Left ventricle myocardium inferior (tissue), 1 donor: ENCODE results near the gene GDPD4. TPM values are rescaled to one million over a fixed set of nuclear protein-coding genes. Genes with fewer than 3 reads are reported as not detected.

Source experiments
- DNase-seq: peaks from one replicate; pipeline ENCODE4 v3.0.0-alpha.2; 2020
- H3K27ac ChIP-seq: fragments of 200-600 bp; replicated peaks from 2 replicates; pipeline ENCODE4 v1.8.0; 2021
- H3K27me3 ChIP-seq: fragments of 200-600 bp; 2 replicates; pipeline ENCODE4 v1.8.0; 2021; ENCODE audit warnings: low read depth
- H3K36me3 ChIP-seq: fragments of 200-600 bp; 2 replicates; pipeline ENCODE4 v1.8.0; 2021
- H3K4me1 ChIP-seq: fragments of 200-600 bp; 2 replicates; pipeline ENCODE4 v1.8.0; 2021
- H3K4me3 ChIP-seq: fragments of 200-600 bp; 2 replicates; pipeline ENCODE4 v1.8.0; 2021; ENCODE audit warnings: mild to moderate bottlenecking, moderate library complexity
- H3K9me3 ChIP-seq: fragments of 200-600 bp; replicated peaks from 2 replicates; pipeline ENCODE4 v1.8.0; 2021
- CTCF ChIP-seq: fragments of 200-600 bp; IDR thresholded peaks from 2 replicates; pipeline ENCODE4 v1.8.0; 2021; ENCODE audit warnings: antibody characterized with exemption, mild to moderate bottlenecking, borderline replicate concordance
- intact Hi-C: fragments of 100-400 bp; cut with micrococcal nuclease; formaldehyde crosslinking; loops from one replicate; pipeline ENCODE4 v1.11.0; 2022
- total RNA-seq: library from RNA; stranded (reverse); fragmentation: NEBNext Ultra II Directional; extraction: Animal tissue kit (Norgen Biotek cat#: 25700); gene quantifications from one replicate; pipeline ENCODE4 v1.2.1, GENCODE V29; 2021
- donor health status: DM: no; HTN: yes; CAD: no; lungs with severe emphysema.

Gene GDPD4
- total RNA-seq, 1 donor from 2014 or later = not detected

DNA sequence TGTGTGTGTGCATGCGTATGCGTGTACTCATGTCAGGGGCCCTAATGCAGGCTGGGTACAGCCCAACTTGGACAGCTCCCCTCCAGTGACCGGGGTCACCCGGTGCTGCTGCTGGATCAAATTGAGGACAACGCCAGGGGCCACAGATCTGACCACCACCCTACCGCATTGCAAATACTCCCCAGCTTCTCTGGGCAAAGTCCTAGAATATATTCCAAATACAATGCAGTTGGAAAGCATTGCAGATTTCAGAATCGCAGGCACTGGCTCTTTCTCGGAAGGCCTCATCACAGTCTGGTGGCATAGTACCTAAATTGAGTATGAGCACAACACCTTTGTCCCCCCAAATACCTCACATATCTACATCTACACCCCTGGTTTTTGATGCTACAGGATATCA is 130.2 kb downstream of the GDPD4 start:
- H3K4me3 ChIP-seq = no peak overlapping the region
- no peaks in the 10 kb centered on the region for H3K9me3 ChIP-seq
- H3K4me1 ChIP-seq = no peaks in the 10 kb centered on the region
- no peaks in the 10 kb centered on the region for H3K27me3 ChIP-seq
- no peak for TF ChIP-seq CTCF
- DNase-seq = no peak
- intact Hi-C loops = no loop called here
- H3K36me3 ChIP-seq = no peaks in the 10 kb centered on the region
- no peak overlapping the region for H3K27ac ChIP-seq

DNA sequence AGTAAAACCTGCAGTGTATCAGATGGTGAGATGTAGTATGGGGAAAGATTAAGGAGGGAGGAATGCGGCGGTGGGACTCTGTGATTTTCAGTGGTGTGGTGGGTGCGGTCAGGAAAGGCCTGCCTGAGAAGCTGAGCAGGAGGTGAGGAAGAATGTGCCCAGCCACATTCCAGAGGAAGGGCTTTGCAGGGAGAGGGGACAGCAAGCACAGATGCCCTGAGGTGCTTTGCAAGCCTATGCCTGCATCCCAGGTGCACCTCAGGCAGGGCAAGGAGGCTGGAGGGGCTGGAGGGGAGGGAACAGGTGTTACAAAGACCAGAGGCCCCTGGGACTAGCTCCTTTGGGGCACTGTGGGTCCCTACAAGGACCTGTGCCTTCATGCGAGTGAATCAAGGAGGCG is 131.4 kb downstream of the GDPD4 start:
- no peak for DNase-seq
- intact Hi-C loops = no loop called here

GRCh38 chr11:77167791-77168190 is 133.7 kb downstream of the GDPD4 start:
- Histone ChIP-seq H3K4me3 (no peak overlapping the region), H3K27ac (no peak overlapping the region), H3K9me3 (no peaks in the 10 kb centered on the region), H3K36me3 (no peaks in the 10 kb centered on the region), H3K4me1 (no peaks in the 10 kb centered on the region), H3K27me3 (no peaks in the 10 kb centered on the region)
- intact Hi-C loops = no loop called here
- peak; percentile 5 for DNase-seq
- no peak for TF ChIP-seq CTCF

More for the DNA sequence above, 131.4 kb downstream of the GDPD4 start:
- Histone ChIP-seq H3K27ac (no peak overlapping the region), H3K4me3 (no peak overlapping the region), H3K27me3 (no peaks in the 10 kb centered on the region), H3K4me1 (no peaks in the 10 kb centered on the region), H3K36me3 (no peaks in the 10 kb centered on the region), H3K9me3 (no peaks in the 10 kb centered on the region)
- no peak for TF ChIP-seq CTCF

DNA sequence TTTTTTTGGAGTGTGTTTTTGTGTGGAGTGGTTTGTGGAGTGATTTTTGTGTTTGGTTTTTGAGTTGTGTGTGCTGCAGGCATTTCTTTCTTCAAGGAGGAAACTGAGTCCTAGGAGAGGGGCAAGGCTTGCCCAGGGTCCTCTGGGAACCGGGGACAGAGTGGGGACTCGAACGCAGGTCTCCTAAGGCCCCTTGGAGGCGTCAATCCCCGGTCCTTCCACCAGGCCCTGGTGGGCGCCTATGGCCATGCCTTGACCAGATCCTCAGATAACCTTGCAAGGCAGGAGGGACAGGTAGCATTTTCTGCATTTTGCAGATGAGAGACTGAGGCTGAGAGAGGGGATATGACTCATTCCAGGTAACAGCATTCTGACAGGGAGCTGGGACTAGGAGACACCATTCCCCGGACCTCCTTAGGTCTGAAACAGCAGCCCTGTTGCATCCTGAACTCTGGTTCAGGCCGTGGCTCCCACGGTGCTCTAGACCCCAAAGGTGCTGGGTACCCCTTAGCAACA is 134.3 kb downstream of the GDPD4 start:
- no peak overlapping the region for H3K4me3 ChIP-seq
- no peak overlapping the region for H3K27ac ChIP-seq
- H3K9me3 ChIP-seq = no peaks in the 10 kb centered on the region
- H3K27me3 ChIP-seq = no peaks in the 10 kb centered on the region
- no peak for TF ChIP-seq CTCF
- no peaks in the 10 kb centered on the region for H3K36me3 ChIP-seq
- intact Hi-C loops = no loop called here
- DNase-seq = peak; percentile 9
- H3K4me1 ChIP-seq = no peaks in the 10 kb centered on the region

Other genes with a start within 250 kb of the GDPD4 start
- gene CAPN5, start 234.7 kb downstream of the GDPD4 start, total RNA-seq = 2.3 TPM
- gene OMP, start 198.8 kb downstream of the GDPD4 start, total RNA-seq = not detected
- 3.2 TPM for gene MYO7A, start 173.4 kb downstream of the GDPD4 start, total RNA-seq
- 7.7 TPM for gene PAK1, start 172.4 kb upstream of the GDPD4 start, total RNA-seq